Ishikawa (cell line): ENCODE measurements around the gene VWA7.

Experiments
- CEBPB ChIP-seq: IDR thresholded peaks from 2 replicates; pipeline ENCODE4 v1.6.1; 2012
- CREB1 ChIP-seq: IDR thresholded peaks from 2 replicates; pipeline ENCODE4 v1.6.1; 2012; ENCODE audit warnings: low read depth
- EGR1 ChIP-seq: IDR thresholded peaks from 2 replicates; pipeline ENCODE4 v1.6.1; 2012
- EP300 ChIP-seq: IDR thresholded peaks from 2 replicates; pipeline ENCODE4 v1.6.1; 2012; ENCODE audit warnings: borderline replicate concordance
- FOXM1 ChIP-seq: IDR thresholded peaks from 2 replicates; pipeline ENCODE4 v1.6.1; 2012; ENCODE audit warnings: low read depth, borderline replicate concordance
- NFIC ChIP-seq: IDR thresholded peaks from 2 replicates; pipeline ENCODE4 v1.6.1; 2012
- RAD21 ChIP-seq: IDR thresholded peaks from 2 replicates; pipeline ENCODE4 v1.6.1; 2012; ENCODE audit warnings: low read depth
- TAF1 ChIP-seq: IDR thresholded peaks from 2 replicates; pipeline ENCODE4 v1.6.1; 2012; ENCODE audit warnings: low read depth, mild to moderate bottlenecking
- TCF12 ChIP-seq: IDR thresholded peaks from 2 replicates; pipeline ENCODE4 v1.6.1; 2012; ENCODE audit warnings: low read depth
- TEAD4 ChIP-seq: IDR thresholded peaks from 2 replicates; pipeline ENCODE4 v1.6.1; 2012
- YY1 ChIP-seq: IDR thresholded peaks from 2 replicates; pipeline ENCODE4 v1.6.1; 2012; ENCODE audit warnings: low read depth
- ZBTB7A ChIP-seq: IDR thresholded peaks from 2 replicates; pipeline ENCODE4 v1.6.1; 2012; ENCODE audit warnings: low read depth
- TF ChIP-seq, protein P1 (sequence below): IDR thresholded peaks from 2 replicates; pipeline ENCODE4 v1.6.1; 2012; ENCODE audit warnings: low read depth, mild to moderate bottlenecking
- TF ChIP-seq, protein P2 (sequence below): IDR thresholded peaks from 2 replicates; pipeline ENCODE4 v1.6.1; 2012
- TF ChIP-seq, protein P3 (sequence below): IDR thresholded peaks from 2 replicates; pipeline ENCODE4 v1.6.1; 2012

The VWA7 gene

DNA sequence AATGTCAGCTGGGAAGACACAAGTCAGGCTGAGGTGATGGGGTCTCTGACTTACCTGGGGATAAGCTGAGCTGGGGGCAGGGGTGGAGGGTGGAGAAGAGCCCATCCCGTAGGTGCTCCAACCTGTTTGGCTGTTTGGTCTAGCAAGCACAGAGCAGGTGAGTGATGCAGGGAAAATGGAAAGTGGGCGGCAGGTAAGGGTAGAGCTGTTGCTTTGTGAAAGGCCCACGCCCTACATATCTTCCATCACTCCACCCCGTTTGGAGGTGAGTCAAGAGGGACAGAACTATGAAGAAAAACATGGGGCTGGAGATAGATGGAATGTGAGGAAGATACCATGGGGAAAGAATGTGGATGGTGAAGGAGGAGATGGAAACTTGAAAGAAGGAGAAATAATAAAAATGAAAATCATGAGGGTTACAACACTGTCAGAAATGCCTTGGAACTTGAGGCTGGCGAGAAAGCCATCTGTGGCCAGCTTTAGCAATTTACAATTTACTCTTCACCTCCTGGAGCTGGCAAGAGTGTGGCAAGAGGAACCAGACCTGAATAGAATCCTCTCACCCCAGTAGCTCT, 56.8 kb downstream of the VWA7 start:
- TF ChIP-seq ZBTB7A (no peak), RAD21 (no peak), CEBPB (no peak), CREB1 (no peak), TCF12 (no peak), NFIC (no peak), EGR1 (no peak), TEAD4 (no peak), YY1 (no peak), TAF1 (no peak), FOXM1 (no peak)
- TF ChIP-seq, protein P1, sequence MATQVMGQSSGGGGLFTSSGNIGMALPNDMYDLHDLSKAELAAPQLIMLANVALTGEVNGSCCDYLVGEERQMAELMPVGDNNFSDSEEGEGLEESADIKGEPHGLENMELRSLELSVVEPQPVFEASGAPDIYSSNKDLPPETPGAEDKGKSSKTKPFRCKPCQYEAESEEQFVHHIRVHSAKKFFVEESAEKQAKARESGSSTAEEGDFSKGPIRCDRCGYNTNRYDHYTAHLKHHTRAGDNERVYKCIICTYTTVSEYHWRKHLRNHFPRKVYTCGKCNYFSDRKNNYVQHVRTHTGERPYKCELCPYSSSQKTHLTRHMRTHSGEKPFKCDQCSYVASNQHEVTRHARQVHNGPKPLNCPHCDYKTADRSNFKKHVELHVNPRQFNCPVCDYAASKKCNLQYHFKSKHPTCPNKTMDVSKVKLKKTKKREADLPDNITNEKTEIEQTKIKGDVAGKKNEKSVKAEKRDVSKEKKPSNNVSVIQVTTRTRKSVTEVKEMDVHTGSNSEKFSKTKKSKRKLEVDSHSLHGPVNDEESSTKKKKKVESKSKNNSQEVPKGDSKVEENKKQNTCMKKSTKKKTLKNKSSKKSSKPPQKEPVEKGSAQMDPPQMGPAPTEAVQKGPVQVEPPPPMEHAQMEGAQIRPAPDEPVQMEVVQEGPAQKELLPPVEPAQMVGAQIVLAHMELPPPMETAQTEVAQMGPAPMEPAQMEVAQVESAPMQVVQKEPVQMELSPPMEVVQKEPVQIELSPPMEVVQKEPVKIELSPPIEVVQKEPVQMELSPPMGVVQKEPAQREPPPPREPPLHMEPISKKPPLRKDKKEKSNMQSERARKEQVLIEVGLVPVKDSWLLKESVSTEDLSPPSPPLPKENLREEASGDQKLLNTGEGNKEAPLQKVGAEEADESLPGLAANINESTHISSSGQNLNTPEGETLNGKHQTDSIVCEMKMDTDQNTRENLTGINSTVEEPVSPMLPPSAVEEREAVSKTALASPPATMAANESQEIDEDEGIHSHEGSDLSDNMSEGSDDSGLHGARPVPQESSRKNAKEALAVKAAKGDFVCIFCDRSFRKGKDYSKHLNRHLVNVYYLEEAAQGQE: no peak
- TF ChIP-seq, protein P2, sequence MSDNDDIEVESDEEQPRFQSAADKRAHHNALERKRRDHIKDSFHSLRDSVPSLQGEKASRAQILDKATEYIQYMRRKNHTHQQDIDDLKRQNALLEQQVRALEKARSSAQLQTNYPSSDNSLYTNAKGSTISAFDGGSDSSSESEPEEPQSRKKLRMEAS: no peak

GRCh38 chr6:31719001-31719400, 58.1 kb downstream of the VWA7 start:
- TF ChIP-seq CREB1 (no peak), TCF12 (no peak), EP300 (no peak), TEAD4 (no peak), NFIC (no peak), EGR1 (no peak), RAD21 (no peak), ZBTB7A (no peak), TAF1 (no peak), FOXM1 (no peak), CEBPB (no peak), YY1 (no peak)
- TF ChIP-seq, protein P3, sequence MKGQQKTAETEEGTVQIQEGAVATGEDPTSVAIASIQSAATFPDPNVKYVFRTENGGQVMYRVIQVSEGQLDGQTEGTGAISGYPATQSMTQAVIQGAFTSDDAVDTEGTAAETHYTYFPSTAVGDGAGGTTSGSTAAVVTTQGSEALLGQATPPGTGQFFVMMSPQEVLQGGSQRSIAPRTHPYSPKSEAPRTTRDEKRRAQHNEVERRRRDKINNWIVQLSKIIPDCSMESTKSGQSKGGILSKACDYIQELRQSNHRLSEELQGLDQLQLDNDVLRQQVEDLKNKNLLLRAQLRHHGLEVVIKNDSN: no peak
- TF ChIP-seq, protein P2: no peak
- TF ChIP-seq, protein P1: no peak

GRCh38 chr6:31718265-31718664, 58.9 kb downstream of the VWA7 start:
- TF ChIP-seq CREB1 (no peak), ZBTB7A (no peak), TEAD4 (peak; percentile 70), RAD21 (no peak), CEBPB (no peak), TAF1 (no peak), NFIC (peak; percentile 58; the same call in 1 of the 2 replicates), EGR1 (no peak), YY1 (peak; percentile 74), EP300 (peak; percentile 51; the same call in 1 of the 2 replicates), TCF12 (peak; percentile 77), FOXM1 (no peak)
- TF ChIP-seq, protein P1: no peak
- TF ChIP-seq, protein P2: peak; percentile 28; the same call in 1 of the 2 replicates
- TF ChIP-seq, protein P3: no peak
